HG03469 (cell line): Measurements from ENCODE around the gene AGAP1.

Experiments
- ATAC-seq: cut with Tn5 transposase; IDR thresholded peaks from one replicate; pipeline ENCODE4 v1.9.1; 2021; ENCODE audit warnings: mild to moderate bottlenecking, moderate library complexity, moderate number of reproducible peaks; ENCODE audit not compliant: unreplicated experiment

Gene AGAP1

DNA sequence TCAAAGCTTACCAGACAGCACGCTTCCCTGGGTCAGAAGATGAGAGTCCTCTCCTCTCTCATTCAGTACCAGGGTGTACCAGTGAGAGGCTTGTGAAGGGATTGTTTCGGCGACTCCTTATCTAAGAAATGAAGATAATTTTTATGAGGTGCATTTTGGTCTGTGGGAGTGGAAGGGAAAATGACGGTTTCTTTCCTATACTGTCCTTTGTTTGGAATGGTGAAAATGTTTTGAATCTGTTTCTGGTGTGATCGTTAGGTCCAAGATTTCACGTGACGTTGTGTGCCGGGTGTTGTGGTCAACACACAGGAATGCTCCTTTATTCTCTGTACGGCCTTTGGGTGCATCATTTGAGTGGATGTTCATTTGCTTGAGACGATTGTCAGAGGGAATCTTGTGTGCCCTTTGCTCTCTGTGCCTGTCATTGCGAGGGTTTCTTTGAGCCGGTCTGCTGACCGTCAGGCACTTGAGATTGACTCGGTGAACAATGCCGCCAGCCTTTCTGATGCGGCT, 183.5 kb downstream of the AGAP1 start:
- no peak for ATAC-seq

DNA sequence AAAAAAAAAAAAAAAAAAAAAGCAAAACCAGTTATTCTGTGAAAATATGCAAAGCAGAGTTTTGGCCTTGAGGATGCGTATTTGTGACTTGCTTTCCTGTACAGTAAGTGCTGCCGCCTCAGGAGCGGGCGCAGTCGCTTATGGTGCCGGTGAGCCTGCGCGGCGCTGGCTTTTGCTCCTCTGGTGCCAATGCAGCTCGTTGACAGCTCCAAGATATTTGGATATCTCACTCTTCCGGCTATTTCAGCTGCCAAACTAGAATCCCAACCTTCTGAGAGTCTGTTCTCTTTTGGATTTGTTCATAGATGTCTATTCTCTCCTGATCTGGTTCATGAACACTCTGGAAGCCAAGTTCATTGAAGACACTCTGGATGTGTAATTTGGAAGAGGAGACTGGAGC, 184.1 kb downstream of the AGAP1 start:
- ATAC-seq = no peak

DNA sequence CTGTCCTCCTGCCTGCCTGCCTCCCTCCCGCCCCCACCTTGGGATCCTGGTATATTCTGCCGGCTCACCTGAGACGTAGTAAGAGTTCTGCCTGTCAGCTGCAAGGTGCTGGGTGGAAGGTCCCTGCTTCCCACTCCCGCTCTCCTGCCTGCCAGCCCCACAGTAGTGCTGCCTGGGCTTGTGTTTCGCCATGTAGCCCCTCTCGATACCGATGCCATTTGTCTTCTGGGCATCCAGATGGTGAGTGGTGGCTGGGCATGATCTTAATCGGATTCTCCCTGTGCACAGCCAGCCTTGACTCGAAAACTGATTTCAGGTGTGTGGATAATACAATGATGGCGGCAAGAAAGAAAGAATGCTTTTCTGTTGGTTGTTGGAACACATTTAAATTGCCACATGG, 184.9 kb downstream of the AGAP1 start:
- ATAC-seq = no peak

DNA sequence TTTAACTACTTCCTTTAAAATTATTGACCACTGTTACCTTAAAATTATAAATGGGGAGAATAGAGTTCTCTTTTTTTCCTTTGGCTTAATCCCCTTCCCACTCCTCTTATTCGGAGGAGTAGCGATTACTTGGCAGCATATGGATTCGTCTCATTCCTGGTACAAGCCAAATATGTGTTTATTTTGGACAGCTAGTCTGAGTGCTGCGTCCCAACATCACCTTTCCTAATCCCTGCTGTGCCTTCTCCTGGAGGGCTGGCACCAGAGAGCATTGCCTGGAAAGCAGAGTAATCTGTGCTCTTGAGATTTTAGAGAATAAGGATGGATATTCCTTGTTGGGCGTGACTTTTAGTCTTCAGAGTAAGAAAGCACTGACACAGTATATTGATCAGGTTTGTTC, 185.6 kb downstream of the AGAP1 start:
- ATAC-seq = no peak

DNA sequence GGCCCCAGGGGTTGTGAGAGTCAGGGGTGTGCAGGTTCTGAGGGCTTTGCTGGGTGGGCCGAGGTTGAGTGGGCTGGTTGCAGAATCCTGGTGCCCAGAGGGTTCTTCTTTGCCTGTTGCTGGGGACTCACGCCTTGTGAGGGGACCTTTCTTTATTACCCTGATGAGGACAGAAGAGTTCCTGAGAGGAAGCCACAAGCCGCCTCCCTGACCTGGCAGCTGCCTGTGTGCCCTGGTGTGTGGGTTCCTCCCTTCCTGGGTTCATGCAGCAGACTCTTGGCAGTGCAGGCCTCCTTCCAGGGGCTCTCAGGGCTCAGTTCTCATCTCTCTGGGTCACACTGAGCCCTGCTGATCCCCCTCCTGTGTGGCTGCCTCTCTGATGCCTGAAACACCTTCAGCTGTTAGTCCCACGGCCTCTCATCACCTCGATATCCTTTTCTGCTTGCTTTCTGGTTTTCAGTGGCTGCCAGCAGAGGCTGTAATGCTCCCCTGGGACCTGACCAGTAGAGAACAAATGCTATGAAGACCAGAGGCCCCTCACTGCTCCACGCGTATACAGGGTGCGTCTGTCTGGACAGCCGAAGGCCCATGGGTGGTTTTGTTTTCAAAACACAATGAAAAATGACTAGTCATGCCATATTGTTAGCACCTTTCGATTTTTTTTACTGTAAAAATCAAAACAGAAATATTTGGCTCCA, 191.3 kb downstream of the AGAP1 start:
- ATAC-seq = no peak

DNA sequence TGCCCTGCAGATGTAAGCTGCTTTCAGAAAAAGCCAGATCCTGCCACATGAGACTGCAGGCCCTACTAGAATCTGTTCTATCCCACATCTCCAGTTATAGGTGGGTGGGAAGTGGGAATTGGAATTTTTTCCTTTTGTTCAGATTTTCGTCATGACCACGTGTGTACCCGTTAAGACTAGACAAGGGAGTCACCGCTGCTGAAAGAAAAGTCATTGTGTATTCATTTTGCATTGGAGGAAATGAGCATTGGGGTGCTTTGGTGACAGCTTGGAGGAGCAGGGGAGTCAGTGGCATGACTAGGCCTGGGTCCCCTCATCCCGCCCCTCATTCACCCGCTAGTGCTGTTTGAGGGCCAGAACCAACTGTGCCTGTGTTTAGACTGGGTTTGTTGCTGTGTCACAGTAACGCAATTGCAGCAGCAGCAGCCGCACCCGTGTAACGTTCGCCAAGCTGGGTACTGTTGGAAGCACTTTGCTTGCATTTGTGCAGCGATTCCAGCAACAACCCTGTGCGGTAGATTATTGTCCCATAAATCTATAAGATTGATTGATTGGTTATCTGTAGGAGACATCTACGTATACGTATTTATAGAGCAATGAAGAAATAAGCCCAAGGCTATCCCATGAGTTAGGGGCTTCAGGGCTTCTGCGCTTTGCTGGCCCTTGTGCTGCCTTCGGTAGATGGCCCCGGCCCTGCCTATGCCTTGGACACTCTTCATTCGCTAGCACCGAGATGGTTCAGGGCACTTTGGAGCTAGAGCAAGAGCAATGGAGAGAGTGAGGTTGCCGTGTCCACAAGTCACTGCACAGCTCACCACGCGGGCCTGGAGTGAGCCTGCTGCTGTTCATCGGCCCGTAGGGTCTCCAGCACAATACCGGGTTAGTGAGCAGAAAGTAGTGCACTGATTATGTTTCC, 194.9 kb downstream of the AGAP1 start:
- ATAC-seq = no peak

DNA sequence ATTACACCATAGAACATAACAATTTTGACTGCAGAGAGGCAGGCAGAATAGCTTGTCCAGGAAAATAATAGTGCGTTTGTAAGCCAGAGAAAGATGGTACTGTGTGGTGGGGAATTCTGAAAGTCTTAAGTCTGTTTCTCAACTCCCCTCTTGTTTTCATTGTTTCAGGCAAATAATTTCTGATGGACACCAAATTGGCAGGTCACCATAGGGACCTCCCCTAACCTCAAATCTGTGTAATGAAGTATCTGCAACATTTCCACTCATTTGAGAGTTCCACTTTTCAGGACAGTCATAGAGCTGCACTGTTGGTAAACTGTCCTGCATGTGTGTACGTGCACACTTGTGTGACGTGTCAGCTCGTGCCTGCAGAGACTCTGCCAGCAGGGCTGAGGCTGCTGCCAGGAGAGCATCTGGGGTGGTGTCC, 195.6 kb downstream of the AGAP1 start:
- no peak for ATAC-seq

DNA sequence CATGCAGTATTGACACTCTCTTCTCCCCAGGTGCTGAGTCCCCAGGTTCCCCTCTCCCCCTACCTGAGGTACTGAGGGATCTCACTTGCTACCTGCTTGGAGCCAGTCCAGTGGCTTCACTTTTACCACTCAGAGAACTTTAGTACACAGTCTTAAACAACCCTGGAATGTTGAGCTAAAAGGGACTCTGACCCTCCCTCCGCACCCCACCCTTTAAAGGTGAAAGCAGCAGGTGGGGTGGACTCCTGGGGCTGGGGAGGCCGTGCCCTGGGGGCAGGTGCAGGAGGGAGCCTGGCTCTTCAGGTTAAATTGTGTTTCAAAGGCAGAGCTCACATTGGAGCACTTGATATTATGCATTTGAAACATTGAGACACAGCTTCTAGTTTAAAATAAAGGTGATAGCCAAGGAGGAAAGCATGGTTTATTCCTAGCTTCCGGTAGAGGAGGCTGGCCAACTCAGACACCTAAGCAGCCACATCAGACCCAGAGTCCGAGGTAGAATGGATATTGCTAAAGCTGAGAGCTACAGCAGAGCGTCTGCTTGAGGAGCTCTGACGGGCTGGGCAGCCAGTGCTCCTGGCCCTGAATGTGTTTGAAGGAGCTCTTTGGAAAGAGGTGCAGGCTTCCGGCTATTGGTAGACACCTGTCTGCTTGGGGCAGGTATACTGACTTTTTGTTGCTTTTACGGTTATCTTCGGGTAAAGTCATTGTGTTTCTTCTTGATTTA, 196.4 kb downstream of the AGAP1 start:
- no peak for ATAC-seq

DNA sequence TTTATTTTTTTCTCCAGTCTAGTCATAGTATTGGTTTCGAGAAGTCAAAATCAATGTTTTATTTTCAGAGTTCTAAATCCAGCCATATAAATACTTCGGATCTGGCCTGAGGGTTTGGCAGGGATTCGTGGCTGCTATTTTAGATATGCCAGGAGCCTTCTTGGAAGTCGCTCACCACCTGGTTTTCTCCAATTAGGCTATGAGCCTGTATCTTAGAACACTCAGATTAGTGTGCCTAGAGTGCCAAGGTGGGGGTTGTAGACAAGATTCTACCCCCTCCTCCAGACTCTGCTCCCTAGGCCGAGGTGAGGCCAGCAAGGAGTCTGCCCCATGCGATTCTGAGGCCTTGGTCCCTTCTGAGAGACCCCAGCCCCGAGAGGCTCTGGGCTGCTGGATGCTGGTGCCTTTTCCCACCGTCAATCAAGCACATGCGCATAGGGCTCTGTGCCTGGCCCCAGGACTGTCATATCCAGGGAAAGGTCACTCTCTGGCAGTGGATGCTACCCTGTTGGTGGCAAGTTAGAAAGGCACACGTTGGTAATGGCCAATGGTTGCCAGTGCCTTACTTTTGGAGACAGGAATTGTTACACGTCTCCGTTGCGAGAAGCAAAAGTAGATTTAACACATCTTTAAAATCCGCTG, 197.1 kb downstream of the AGAP1 start:
- ATAC-seq = no peak

DNA sequence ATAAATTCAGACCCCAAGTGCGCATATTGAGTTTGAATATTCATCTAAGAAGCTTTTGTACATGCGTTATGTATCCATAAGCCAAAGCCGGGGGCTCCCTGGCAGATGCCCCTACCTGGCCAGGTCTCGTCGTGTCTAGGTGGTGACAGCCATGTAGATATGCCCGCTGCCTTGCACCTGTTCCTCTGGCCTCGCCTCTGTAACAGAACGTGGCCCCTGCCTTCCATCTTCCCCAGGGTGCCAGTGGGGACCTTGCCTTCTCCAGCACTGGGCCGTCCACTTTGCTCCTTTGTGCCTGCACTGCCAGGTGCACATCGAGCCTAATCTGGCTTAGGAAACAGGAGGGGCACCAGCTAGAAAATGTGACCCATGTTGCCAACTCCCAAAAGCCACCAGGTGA, 198.2 kb downstream of the AGAP1 start:
- ATAC-seq = no peak

DNA sequence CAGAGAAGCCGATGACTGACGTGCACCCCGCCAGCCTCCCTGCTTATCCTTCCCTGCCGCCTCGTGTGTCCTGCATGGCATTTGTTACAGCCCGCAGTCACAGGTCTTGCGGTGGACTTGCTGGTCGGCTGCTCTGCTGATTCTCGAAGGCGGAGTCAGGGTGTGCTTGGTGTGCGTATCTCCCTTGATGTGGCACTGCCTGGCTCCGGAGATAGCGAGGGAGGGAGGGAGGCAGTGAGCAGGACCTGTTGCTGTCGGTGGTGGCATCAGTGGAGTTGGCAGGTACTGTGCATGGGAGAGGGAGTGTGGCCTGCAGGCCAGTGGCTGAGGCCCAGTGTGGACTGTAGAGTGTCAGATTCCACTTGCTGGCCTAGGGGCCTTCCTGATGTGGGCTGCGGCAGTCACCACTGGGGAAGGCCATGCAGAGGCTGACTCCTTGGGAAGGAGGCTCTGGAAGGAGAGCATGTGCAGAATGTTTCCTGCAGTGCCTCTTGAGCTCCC, 198.9 kb downstream of the AGAP1 start:
- ATAC-seq = no peak

DNA sequence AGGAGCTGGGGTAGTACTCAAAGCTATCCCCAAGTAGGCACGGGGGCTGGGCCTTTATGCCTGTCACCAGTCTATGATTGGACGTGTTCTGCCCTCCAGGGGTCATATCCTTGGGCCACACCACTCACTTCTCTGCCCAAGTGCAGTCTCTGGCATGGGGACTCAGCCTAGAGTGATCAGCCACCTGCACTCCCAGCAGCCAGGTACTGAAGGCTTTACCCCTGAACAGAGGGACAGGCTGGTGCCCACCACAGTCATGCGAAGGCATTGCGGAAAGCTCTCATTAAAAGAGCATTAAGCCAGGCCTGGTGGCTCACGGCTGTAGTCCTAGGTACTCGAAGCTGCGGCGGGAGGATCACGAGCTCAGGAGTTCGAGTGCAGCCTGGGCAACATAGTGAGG, 199.4 kb downstream of the AGAP1 start:
- no peak for ATAC-seq

DNA sequence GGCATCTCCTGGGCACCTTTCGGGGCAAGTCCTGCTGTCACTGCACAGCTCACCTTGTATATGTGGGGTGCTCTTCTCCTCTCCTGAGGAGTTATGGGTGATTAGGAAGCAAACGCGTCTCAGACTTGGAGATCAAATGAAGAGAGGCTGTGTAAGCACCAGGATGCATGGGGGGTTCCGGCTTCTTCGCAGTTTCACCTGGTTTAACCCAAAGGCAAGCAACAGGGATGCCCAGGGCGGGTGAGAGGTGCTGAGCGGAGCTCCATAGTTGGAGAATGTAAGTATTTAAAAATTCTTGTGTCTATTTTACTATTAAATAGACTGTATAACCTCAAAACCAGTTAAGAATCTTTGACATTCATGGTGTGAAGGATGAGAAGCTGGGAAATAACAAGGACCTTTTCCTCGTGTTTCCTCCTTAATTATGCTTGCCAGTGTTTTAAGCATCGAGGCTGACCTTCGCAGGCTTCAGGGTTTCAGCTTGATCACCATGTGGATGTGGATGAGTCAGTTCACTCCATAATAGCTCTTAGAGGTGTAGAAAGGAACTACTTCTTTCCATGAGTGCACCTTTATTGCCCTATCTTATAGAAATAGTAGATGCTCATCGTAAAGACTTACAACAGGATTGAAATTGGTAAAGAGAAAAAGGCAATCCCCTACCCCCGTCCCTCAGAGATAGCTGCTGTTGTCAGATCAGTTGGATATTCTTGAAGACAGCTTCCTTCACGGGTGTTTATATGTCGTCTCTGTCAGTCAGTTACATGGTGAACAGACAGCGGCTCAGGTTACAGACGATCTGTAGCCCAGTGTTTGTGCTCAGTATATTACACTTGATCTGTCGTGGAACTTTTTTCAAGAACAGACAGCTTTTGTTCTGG, 201.1 kb downstream of the AGAP1 start:
- ATAC-seq = no peak

DNA sequence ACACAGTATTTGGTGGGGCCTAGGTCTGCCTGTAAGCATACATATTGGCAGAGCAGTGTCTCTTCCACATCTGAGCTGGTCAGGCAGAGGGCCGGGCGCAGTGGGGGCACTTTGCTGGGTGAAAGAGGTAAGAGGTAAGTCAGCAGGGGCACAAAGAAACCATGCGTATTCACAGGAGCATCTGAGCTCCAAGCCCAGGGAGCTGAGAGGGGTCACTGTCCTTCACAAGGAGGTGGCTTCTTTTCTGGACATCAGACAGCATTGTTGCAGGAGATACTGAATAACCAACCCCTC, 201.7 kb downstream of the AGAP1 start:
- ATAC-seq = no peak

DNA sequence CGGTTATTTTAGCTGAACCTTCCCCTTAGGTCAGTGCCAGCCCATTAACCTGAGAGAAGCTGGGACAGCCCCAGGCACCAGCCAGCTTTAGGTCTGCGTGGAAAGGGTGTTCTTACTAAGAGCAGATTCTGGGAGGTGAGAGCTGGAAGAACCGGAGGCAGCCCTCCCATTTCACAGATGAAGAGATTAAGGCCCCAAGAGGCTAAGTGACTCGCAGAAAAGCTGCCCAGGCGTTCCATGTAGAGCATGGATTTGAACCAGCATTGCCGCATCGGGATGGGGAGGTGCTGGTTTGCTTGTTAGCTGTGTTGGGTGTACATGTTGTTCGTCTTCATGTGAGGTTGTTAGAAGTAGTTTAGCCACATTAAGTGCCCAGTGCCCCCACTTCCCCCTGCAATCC, 203.2 kb downstream of the AGAP1 start:
- ATAC-seq = no peak

DNA sequence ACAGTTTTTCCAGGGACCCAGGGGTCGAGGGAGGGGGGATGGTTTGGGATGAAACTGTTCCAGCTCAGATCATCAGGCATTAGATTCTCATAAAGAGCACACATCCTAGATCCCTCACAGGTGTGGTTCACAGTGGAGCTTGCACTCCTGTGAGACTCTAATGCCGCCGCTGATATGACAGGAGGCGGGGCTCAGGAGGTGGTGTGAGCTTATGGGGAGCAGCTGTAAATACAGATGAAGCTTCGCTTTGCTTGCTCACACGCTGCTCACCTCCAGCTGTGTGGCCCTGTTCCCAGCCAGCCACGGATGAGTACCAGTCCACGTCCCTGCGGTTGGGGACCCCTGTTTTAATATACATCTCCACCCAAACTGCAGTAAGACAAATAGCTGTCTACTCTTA, 204.2 kb downstream of the AGAP1 start:
- ATAC-seq = no peak

DNA sequence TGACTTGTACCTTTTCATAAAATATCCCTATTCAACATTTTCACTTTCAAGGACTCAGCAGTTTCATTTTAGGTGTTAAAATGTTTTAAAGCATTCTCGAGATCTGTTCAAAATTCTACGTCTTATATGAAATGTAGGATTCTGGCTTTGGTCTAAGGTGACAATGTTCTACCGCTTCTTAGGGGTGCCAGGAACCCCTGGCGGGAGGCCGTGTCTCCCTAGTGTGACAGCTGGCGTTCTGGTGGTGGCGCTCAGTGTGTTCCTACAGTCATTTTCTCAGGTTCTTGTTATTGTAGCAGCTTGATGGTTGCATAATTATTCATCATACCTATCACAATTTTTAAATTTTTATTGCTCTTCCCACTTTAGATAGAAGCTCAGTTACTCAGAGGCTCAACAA, 204.6 kb downstream of the AGAP1 start:
- no peak for ATAC-seq

DNA sequence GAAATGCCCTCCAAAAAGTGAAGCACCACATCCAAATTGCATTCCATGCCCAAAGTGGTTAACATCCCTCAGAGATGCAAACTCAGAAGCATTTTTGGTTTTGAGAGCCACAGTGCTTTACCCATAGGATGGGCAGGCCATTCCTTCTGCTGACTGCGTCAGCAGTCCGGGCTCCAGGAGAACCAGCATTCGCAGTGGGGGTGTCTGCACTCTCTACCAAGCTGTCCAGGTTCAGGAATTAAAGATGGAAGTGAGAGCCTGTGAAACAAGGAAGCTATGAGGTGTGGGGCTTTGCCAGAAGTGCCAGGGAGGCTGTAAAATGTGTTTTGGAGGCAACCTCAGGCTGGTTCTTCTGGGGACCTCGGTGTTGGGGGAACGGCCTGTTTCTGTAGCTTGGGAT, 205.7 kb downstream of the AGAP1 start:
- no peak for ATAC-seq

DNA sequence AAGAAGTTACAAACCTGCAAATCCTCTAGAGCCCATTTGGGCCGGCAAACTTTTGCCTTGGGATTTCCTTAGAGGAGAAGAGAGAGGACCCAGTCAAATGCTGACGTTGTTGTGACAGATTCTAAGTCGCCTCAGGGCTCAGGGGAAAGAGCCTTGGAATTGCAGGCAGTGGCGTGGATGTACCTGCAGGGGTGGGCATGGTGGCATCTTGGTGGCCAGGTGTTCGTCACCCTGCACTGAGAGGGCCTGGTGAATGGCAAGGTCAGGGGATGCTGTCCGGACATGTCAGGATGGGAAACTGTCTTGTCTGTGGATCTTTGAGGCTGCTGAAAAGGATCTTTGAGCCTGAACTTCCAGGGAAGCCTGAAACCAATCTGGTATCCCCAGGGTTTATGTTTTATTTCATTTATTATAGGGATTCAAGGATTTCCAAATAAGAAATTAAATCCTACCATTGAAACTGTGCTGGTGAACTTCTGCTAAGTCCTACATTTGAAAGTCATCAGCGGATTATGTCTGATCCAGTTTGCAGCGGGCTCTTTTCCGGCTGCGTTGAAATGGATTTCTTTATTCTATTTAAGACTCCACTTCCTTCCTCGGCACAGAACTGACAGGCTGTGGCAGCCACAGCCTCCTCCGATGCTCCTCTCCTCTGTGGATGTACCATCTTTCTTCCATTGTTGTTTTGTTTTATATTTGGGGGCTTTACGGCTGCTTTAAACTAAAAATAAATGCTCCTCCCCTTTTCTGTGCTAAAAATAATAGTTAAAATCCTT, 207.6 kb downstream of the AGAP1 start:
- ATAC-seq = no peak
